Measurements from ENCODE around the gene PHRF1.

DNA sequence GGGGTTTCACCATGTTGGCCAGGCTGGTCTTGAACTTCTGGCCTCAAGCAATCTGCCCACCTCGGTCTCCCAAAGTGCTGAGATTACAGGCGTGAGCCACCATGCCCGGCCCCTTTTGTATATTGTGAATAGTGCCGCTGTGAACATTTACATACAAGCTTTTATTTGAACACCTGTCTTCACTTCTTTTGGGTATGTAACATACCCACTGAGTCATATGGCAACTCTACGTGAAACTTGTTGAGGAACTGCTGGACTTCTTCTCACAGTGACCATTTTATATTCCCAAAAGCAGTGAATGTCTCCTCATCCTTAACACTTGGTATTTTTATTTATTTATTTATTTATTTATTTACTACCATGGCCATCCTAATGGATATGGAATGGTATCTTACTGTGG is 54.6 kb downstream of the PHRF1 start:
- no peak for TF ChIP-seq CTCF (IDR thresholded peaks at IDR 0.05)
- TF ChIP-seq POLR2A (IDR thresholded peaks at IDR 0.05), result no peak
- no peak for TF ChIP-seq EP300 (IDR thresholded peaks at IDR 0.05)

Data from ovary (tissue), 3 donors.